Erythroblast (primary cell): Measurements from ENCODE around the gene PLD3.
"Not testable (repeated sequence)": the region's sequence is repeated elsewhere in the genome, so short reads cannot be mapped to it uniquely, and the experiment has no call there.

Experiments
- GATA1 ChIP-seq: IDR thresholded peaks from 2 replicates; pipeline ENCODE4 v1.6.1; 2011; ENCODE audit warnings: low read depth, mild to moderate bottlenecking, control low read depth, low read length, moderate library complexity
- POLR2A ChIP-seq: IDR thresholded peaks from 2 replicates; pipeline ENCODE4 v1.6.1; 2011; ENCODE audit warnings: mild to moderate bottlenecking, low read length

DNA sequence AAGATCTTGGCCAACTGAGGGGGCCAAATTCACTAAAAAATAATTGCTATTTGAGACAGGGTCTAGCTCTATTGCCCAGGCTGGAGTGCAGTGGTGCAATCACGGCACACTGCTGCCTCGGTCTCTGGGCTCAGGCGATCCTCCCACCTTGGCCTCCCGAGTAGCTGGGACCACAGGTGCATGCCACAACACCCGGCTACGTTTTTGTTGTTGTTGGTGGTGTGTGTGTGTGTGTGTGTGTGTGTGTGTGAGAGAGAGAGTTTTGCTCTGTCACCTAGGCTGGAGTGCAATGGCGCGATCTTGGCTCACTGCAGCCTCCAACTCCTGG lies 60.1 kb downstream of the PLD3 start:
- not testable (repeated sequence) for TF ChIP-seq POLR2A, GATA1
